Measurements from ENCODE around the gene CADPS2.

DNA sequence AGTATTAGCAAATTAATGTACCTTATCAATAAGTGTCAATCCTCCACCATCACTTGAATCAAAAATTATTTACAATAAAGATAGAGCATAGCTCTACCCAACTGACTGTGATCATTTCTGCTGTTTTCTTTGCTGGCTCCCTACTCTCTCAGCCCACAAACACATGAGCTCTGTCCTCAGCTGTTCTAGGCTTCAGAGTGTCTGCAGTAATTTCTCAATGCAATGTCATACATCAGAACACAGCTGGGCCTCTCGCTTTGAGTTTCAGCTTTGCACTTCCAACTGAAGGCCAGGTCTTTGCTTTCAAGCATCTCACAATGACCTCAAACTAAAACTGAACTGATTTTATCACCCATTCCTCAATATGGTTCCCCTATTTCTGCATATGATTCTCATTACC, 243.0 kb downstream of the CADPS2 start:
- TF ChIP-seq, protein P1, sequence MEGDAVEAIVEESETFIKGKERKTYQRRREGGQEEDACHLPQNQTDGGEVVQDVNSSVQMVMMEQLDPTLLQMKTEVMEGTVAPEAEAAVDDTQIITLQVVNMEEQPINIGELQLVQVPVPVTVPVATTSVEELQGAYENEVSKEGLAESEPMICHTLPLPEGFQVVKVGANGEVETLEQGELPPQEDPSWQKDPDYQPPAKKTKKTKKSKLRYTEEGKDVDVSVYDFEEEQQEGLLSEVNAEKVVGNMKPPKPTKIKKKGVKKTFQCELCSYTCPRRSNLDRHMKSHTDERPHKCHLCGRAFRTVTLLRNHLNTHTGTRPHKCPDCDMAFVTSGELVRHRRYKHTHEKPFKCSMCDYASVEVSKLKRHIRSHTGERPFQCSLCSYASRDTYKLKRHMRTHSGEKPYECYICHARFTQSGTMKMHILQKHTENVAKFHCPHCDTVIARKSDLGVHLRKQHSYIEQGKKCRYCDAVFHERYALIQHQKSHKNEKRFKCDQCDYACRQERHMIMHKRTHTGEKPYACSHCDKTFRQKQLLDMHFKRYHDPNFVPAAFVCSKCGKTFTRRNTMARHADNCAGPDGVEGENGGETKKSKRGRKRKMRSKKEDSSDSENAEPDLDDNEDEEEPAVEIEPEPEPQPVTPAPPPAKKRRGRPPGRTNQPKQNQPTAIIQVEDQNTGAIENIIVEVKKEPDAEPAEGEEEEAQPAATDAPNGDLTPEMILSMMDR (IDR thresholded peaks at IDR 0.05) = no peak
- no peak for TF ChIP-seq EZH2 (IDR thresholded peaks at IDR 0.05)
- no peak for TF ChIP-seq EZH2phosphoT487 (IDR thresholded peaks at IDR 0.05)

All from neural progenitor cell (in vitro differentiated cells).